HG03066 (cell line): ENCODE results near the gene CHST15.

ENCODE experiments used
- ATAC-seq: cut with Tn5 transposase; IDR thresholded peaks from one replicate; pipeline ENCODE4 v1.9.1; 2021; ENCODE audit warnings: low read depth; ENCODE audit not compliant: unreplicated experiment

The CHST15 gene

DNA sequence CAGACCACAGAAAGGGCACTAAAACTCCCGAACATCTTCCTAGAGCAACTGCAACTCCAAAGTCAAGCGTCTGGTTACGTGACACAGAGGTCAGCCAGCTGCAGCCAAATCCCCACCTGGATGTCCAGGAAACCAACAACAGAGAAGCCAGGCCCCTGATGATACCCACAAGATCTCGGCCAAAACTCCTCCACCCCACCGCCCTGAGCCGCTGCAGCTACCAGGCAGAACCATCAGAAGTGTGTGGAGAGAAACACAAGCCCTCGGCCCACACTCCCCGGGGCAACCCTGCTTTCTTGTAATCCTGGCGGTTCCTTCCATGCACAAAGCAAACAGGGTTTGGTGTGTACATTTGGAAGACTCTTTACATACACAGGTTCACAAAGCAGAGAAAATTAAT lies 8.7 kb downstream of the CHST15 start:
- no peak for ATAC-seq

DNA sequence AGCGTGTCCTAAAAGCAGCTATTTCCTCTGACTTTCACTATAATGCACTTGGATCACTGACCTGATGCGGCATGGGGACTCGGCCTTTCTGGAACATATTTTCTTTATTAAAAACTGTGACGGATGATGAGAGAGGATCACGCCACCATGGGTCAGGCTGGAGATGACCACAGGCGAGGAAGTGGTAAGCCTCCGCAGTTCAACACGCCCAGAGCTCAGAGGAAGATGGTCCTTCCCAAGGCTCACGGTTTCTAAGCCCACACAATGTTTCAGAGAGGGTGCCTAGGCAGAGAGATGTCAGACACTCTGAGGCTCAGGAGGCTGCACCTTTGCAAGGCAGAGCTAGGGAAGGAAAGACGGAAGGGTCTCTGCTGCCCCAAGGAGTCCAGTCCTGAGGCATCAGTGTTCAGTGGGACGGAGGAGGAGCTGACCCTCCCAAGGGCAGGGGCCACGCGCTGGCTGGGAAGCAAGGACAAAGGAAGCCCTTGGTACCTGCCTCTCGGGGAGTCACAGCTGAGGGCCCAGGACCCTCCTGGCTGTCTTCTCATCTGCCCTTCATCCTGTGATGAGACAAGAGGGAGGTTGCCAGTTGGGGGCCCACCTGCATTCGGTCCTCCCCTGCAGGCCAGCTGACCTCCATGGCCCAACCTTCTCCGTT lies 9.5 kb downstream of the CHST15 start:
- no peak for ATAC-seq

DNA sequence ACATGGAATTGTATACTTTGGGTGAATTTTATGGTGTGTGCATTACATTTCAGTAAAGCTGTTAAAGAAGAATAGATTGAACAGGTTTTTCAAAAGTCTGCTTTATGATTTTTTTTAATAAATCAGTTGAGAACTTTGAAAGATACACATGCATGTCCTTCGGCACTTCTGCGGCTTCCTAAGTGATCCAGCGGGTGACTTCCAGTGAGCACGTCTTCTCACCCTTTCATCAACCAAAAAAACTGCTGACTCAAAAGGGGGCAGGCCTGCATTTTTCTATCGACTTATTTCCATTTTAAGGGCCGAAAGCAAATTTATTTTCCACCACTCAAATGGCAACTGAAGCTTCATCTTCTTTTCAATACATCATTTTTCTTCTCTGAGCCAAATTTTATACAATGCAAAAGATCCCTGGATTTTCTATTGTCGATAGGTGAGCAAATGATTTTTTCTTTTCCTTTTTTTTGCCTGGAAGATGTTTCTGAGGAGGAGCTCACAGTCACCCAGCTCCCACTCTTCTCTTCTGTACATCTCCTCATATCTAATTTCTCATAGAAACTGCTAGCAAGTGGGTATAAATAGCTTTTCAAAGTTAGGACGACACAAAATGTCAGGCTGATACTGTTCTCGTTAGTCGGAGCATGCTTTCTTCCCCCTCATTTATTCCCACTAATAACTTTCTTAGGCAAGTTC lies 10.2 kb downstream of the CHST15 start:
- ATAC-seq = no peak

DNA sequence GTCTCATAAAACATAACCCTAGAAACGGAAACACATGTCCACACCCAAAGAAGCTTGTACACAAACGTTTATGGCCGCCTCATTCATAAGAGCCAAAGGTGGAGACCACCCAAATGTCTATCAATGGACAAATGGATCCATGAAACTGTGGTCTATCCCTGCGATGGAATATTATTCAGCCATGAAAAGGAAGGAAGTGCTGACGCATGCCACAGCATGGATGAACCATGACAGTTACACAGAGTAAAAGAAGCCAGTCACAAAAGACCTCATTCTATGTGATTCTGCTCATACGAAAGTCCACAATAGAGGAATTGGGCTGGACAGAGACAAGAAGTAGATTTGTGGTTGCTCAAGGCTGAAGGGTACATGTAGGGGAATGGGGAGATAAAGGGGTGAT lies 10.8 kb downstream of the CHST15 start:
- no peak for ATAC-seq

DNA sequence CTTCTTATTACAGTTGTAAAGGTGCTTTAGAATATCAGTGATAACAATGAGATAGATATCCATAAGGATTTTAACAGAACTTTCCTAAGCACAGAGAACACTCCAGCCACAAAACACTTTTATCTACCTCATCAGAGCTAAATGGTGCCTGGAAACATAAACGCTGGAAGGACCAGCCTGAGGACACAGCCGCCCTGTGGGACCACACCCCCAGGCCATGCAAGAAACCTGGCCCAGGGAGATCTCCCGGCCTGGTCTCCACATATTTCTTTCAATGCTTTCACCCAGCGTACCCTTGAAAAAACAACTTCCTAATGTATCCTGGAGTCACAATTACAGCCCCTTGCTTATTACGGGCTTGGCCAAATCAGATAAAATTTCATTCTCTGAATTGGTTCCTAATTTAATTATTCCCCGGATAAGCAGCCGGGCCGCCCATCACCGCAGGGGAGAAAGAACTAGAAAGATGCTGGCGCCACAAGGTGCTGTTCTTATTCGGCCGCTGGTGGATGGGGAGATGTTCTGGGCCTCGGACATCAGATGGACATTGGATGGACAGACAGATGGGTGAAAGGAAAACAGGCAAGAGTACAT lies 11.8 kb downstream of the CHST15 start:
- ATAC-seq = no peak

DNA sequence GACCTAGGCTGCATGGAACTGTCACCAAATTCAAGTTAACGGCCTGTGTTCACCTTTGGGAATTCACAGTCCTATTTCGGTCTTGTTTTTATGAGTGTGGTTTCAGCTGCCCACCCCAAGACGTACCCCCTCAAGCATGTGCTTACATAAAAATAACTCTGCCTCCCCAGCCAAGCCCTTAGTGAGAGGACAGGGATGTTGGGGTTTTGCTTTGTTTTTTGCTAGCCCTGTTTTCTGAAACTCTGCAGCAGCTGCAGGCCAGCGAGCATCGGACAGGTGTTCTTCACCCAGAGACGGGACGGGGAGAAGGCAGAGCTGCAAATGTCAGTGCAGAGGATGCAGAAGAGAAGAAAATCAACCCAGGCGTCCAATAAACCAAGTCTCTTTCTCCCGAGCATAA lies 13.5 kb downstream of the CHST15 start:
- no peak for ATAC-seq

DNA sequence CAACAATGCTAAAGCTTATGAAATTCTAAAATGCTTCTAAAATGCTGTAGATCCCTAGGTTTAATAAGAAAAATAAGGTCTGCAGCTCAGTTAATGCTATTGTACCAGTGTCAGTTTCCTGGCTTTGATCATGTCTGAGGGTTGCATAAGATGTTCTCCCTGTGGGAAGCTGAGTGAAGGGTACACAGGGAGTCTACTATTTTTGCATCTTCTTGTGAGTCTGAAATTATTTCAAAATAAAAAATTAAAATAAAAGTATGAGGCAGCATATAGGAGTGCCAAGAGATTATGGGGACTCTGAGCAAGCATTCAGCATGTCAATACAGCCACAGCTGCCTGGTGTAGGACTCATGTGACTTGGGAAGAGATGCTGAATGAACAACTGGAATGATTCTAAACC lies 14.7 kb downstream of the CHST15 start:
- ATAC-seq = no peak

DNA sequence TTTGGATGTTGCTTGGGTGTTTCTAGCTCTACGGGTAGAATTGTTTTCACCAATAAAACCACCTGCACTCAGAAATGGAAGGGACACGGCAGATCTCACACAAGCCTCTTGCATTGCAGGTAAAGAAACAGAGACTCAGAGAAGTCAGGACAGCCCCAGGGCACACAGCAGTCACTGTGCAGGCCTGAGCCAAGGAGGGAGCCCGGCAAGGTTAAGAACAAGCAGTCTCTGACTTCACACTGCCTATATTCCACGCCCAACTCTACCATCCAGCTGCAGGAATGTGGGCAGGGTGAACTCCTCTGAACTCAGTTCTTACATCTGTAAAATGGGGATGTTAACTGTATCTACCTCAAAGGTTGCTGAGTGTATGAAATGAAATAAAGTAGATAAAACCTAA lies 15.4 kb downstream of the CHST15 start:
- ATAC-seq = no peak

DNA sequence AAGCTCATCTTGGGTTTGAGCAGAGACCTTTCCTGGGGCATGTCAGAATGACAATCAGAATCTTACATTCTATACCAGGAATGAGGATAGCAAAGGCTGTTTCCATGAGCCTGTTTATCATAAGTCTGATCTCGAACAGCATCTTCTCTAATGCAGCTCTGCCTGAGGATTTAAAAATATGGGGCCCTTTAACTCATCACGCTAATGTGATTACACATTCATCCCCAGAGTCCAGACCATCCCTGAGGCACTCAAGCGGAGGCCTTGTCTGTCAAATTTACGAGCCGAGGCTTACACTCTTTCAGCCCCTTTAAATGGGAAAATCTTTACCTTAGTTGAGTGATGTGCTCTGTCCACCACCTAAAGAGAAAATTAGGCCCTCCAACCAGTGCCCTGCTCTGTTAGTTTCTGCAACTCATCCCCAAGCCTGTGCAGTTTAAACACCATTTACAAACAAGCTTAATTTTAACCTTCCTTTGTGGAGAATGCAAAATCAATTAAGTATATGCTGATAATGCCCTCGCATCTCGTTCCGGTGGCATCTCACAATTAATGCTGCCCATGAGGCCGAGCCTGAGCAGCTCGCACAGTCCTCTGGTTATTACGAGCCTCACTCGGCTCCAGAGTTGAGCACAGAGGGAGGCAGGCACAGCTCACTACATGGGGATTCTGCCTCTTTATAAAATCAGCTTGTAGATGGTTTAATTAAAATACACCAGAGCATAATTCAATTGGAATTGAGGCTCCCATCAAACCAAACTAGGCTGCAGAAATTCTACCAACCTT lies 16.0 kb downstream of the CHST15 start:
- ATAC-seq = no peak

DNA sequence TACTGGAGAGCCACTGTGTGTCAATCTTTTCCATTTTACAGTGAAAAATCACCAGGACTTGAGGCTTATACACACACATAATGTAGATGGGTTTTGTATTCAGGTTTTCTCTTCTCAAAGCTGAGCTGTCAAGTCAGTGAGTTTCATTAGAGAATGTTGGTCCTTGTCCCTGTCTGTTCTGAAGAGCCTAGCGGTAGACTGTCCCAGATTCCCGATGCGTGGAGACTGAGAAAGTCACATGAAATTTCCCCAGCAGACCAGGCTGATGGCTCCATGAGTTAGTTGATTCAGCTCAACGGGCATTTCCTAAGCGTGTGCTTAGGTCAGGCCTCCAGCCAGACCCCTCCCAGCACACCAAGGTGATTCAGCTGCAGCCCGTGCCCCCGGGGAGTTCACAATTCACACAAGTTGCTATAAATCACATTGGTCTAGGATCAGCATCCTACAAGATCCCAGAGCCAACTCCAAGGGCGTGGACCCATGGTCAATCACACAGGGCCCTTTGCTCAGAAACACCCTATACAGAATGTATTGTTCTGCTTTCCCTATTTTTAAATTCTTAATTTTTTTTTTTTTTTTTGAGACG lies 17.2 kb downstream of the CHST15 start:
- ATAC-seq = no peak

DNA sequence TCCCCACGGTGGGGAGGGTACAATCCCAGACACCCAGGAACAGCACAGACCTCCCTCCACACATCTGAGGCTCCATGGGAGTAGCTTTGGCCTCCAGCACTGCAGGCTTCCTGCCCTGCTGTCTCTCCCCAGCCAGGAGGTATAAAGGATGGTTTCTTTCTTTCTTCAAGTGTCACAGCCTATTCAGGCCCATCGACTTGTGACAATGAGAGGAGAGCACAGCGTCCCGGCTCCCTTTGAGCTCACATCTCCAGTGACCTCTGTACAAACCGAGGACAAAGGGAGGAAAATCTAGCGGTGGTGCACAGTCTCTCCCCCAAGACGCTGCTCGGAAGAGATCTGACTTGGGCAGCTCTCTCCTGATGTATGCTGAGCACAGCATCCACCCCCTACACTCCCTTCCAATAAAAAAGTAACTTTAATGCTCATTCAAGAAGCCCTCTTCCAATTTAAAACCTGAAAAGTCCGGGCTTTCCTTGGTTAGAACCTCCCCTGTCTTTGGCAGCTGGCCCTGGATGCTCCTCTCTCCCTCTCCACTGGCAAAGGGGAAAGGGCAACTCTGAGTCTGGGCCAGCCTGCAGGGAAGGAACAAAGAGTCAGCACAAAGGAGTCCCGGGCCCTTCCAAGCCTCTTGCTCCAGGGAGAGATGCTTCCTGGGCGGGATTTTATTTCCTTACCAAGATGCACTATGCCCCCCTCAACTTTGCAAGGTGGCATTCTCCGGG lies 18.0 kb downstream of the CHST15 start:
- ATAC-seq = no peak

DNA sequence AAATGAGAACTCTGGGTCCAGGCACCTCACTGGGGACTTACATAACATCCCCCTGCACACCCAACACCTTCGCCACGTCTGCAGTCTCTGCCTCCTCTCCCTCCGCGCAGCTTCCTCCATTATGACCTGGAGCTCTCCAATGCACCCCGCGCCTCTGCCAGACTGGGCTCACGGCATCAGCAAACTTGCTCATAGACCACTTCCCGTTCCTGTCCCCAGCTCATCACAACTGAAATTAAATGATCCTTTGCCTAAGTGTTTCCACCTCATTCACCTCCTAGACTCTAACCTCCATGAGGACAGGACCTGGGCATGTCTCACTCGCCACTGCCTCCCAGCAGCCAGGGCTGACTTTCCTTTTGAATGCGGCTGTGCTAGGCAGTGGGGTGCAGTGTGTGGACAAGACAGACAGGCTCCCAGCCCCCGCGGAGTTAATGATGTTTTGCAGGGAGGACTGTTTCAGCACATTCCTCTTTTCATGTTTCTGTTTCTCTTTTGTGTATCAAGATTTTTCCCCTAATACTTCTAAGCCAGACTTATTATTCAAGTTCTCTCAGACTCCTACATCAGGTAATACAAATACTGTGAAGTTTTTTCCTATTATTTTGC lies 18.8 kb downstream of the CHST15 start:
- ATAC-seq = no peak

DNA sequence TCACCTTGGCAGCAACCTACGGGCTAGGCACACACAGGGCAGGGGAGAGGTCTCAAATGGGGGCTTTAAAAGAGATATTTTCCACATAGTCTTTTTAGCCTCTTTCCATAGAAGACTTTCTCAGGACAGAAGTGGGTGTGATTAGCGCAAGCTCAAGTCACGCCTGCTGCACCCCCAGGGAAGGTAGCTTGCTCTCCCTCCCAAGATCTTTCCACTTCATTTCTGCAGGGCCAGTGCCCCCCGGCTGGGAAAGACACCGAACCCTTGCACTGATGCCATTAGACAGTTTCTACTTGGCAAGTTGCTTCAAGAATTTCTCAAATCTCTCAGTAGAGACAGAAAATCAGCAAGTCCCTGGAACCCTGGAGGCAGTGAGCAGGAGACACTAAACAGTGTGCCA lies 19.4 kb downstream of the CHST15 start:
- ATAC-seq = no peak

DNA sequence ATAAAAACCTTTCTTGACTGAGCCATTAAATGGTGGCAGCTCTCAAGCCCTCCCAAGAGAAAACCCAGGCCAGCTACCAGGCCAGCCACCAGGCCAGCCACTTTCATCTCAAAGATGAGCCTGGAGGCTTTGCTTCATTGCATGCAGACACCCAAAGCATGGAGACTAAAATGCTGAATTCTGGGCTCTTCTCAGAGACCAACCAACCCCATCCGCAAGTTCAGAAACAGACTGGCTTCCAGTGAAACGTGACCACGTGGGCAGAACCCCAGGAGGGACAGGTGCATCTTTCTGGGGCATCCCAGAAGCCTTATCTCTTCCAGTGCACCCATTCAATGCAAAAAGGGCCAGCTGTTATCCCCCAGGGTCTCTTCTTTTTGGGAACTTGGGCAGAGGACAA lies 20.9 kb downstream of the CHST15 start:
- no peak for ATAC-seq

DNA sequence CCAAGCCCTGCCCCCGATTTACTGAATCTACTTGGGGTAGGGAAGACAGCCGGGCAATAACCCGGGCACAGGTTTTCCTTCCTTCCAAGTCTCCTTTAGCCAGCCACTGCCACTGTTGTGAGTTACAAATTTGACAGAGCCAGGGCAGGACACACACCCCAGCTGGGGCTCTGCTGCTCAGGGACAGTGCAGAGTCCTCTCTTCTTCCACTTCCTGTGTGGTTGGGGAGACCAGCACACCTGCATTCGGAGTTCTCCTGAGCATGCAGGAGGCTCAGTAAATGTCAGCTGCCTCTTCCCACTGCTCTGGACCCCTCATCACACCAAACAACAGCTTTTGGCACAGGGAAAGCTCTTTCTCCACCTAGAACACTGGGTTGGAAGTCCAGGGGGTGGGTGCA lies 21.3 kb downstream of the CHST15 start:
- no peak for ATAC-seq

DNA sequence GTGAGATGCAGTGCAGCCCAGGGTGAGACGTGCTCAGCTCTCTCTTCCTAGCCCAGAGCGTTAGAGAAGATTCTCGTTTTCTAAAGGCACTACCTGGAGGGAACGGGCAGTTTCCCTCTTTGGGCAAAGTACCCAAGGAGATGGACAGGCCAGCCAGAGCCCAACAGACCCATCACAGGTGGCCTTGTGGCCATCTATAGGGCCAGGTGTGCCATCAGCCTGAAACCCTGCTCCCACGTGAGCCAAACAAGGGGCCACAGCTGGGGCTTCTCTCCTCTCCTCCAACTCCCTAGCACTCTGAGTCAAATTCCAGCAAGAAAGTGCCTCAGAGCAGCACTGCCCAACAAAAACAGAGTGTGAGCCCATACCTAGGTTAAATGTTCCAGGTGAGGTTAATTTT lies 22.3 kb downstream of the CHST15 start:
- no peak for ATAC-seq

DNA sequence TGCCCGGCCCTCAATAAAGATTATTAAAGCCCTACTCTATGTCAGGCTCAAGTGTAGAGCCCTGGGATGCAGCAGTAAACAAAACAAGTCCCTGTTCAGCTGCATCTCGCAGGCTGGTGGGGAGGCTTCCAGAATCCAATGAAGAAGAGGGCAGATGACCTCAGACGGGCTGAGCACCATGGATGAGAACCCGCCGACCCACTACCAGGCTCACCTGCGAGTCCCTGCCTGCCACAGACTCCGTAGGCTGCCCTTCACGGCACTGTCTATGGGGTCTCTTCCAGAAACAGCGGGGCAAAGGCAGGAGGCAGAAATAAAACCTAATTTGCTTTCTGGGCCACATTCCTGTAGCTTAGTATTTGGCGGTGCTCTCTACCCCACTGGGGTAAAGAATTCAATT lies 22.7 kb downstream of the CHST15 start:
- no peak for ATAC-seq

DNA sequence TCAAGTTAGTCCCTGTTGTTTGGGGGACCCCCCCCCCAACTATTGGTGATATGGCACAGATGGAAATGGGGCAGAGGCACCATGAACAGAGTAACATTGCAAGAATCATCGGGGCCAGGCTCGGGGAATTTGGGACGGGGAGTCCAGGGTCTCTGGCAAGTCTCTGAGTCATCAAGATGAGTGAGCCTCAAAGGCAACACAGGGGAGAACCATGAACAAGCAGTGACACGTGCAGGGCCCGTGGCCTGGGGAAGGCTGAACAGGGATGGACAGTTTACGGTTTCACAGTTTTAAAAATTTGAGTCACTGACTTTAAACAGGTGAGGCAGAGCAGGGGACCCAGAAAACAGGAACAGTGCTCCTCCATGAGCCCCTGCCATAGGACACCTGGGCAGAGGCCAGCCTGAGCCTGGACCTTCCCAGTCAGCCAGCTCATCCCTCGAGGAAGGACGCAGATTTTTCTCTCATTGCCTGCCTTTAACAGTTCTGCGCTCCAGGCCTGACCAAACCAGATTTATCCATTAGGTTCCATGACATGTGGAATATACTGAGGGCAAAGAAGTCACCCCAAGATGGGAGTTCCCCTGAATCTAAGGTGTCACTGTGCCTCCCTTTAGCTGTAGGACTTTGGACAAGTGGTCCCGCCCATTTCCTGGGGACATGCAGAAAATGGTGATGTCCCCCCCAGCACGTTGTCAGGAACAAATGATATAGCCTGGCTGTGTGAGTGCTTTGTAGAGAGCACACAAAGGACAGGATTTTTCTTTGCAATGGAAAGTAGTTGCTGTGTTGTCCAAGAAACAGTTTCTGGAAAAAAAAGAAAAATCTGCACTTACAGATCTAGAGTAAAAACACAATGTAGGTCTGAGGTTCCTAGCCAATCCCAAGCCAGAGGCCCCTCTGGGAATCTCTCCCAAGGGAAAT lies 23.8 kb downstream of the CHST15 start:
- ATAC-seq = no peak

DNA sequence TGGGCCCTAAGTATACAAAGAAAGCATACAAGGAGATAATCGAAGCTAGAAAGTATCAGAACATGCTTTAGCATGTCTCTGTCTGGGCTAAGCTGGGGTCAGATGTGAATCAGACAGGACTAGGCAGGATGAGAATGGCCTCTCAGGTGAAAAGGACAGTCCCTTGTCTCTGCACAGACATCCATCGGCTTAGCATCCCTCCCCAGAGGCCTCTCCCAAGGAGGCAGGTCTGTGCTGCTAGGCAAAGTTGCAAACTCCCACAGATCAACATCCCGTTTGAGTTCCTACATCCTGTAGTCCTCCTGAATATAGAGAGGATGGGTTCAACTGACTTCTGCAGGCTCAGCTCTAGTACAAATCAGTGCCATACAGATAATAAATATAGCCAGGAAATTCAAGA lies 24.5 kb downstream of the CHST15 start:
- no peak for ATAC-seq
